Heart left ventricle (tissue), 13 donors: ENCODE measurements around the gene CCDC127.

ENCODE experiments used
- CTCF ChIP-seq, 12 donors: fragments of 200-600 bp; sonication (generic) in 4 of 12; IDR thresholded peaks; one replicate each; pipeline versions ENCODE4 v1.5.0 to v1.8.0; 2018 to 2022; ENCODE audit warnings: antibody characterized with exemption in 12 of 12, mild to moderate bottlenecking in 5 of 12
- POLR2A ChIP-seq, 2 donors: fragments of 450-650 bp; IDR thresholded peaks; one replicate each; pipeline ENCODE4 v1.6.1; 2017; ENCODE audit warnings: antibody characterized with exemption in 2 of 2, mild to moderate bottlenecking in 2 of 2, moderate library complexity in 2 of 2
- donor health status: ischemic (EF 13 %, LVEDD 7.1; RV severe dilation, severe dysfunction).
- donor health status: DM: no; HTN: yes; CAD: no.
- donor health status: DM: no; HTN: no; CAD: no.
- donor health status: ischemic (EF 25% LVEDD 6.9; RV normal size, moderate dysfunction).
- donor health status: ischemic (EF 25% LVEDD 5.7; RV mildly dilated, moderate dysfunction).
- donor health status: ischemic (EF 35%, LVEDD 5.7; RV mildly dilated, moderate dysfunction).
- donor health status: nonischemic (EF 11% LVEDD 7.7; RV severe dilation, severe dysfunction).
- donor health status: DM: yes; HTN: yes; CAD: no.
- donor health status: PGD.
- donor health status: ischemic (EF 29% LVEDD 5.4; RV normal size, mild dysfunction).
- donor health status: nonischemic (EF 23%, LVEDD 6.1; RV moderate dilation, normal function).

- TF ChIP-seq CTCF (IDR thresholded peaks at IDR 0.05), result no peak
- TF ChIP-seq POLR2A (IDR thresholded peaks at IDR 0.05), result no peak
Observed at GRCh38 chr5:185095-186070, 32.6 kb downstream of the CCDC127 start.
